Ovary (tissue), 9 donors: Measurements from ENCODE around the gene SELENON. TPM values are rescaled to one million over a fixed set of nuclear protein-coding genes. Genes with fewer than 3 reads are reported as not detected.

ENCODE experiments used
- DNase-seq, 5 donors: peaks; one replicate each; pipeline ENCODE4 v3.0.0-alpha.2; 2019 to 2020
- H3K27ac ChIP-seq, 2 donors: fragments of 200-600 bp; one replicate each; pipeline versions ENCODE4 v1.5.1 to v1.8.0; 2019 to 2022
- H3K27me3 ChIP-seq: fragments of 200-600 bp; one replicate; pipeline ENCODE4 v1.8.0; 2022
- H3K36me3 ChIP-seq: fragments of 200-600 bp; sonication (generic); one replicate; pipeline ENCODE4 v1.5.1; 2019
- H3K4me1 ChIP-seq: one replicate; pipeline ENCODE4 v1.8.1; 2013; ENCODE audit warnings: mild to moderate bottlenecking, moderate library complexity; ENCODE audit not compliant: insufficient read depth
- H3K4me3 ChIP-seq: fragments of 200-600 bp; sonication (generic); one replicate; pipeline ENCODE4 v1.5.1; 2017
- H3K9me3 ChIP-seq, 2 donors: fragments of 200-600 bp in 1 of 2; sonication (generic) in 1 of 2; one replicate each; pipeline versions ENCODE4 v1.5.1 to v1.8.1; 2013 to 2019; ENCODE audit warnings: mild to moderate bottlenecking in 1 of 2, moderate library complexity in 1 of 2
- CTCF ChIP-seq, 3 donors: fragments of 450-650 bp in 2 of 3; fragments of 200-600 bp in 1 of 3; IDR thresholded peaks; one replicate each; pipeline versions ENCODE4 v1.5.1 to v1.8.0; 2016 to 2022; ENCODE audit warnings: antibody characterized with exemption in 3 of 3, mild to moderate bottlenecking in 1 of 3
- EP300 ChIP-seq: sonication (generic); formaldehyde crosslinking; IDR thresholded peaks from one replicate; pipeline ENCODE4 v1.6.1; 2017; ENCODE audit warnings: antibody characterized with exemption
- POLR2A ChIP-seq: fragments of 450-650 bp; IDR thresholded peaks from one replicate; pipeline ENCODE4 v1.6.1; 2017; ENCODE audit warnings: antibody characterized with exemption, mild to moderate bottlenecking, moderate library complexity
- WGBS, 3 donors: extraction: QIAGEN DNeasy Blood & Tissue Kit in 1 of 3; methylation state at CpG; one replicate each; pipeline versions ENCODE4 v1.1.5 to v1.1.7; 2013 to 2017; 5-methylcytosine and 5-hydroxymethylcytosine counted together
- intact Hi-C, 4 donors: fragments of 100-400 bp; cut with DNase I; formaldehyde crosslinking; loops; one replicate each; pipeline versions ENCODE4 v1.11.0 to v1.15.1; 2022 to 2023
- polyA plus RNA-seq, 2 donors: library from polyadenylated mRNA; stranded (reverse); fragments of 200-250 nt in 1 of 2; fragments of 350-450 nt in 1 of 2; fragmentation: Illumina TruSeq in 1 of 2; extraction: RNeasy Lipid Tissue Mini Kit (QIAGEN cat#74804) in 1 of 2; gene quantifications; one replicate each; pipeline ENCODE4 v1.2.3, GENCODE V29; 2013 to 2014
- total RNA-seq, 7 donors: library from RNA; depleted of rRNA in 2 of 7; stranded (reverse); fragments of >200 nt in 2 of 7; fragmentation: NEBNext Ultra II Directional in 3 of 7; extraction: Animal tissue kit (Norgen Biotek cat#: 25700) in 3 of 7; gene quantifications; one replicate each; pipeline versions ENCODE4 v1.1.0 to v1.2.4, GENCODE V29; 2016 to 2023
- donor health status: DM: no; HTN: no; CAD: no; lungs with moderate emphysema.
- donor health status: DM: no; HTN: no; CAD: no.
- donor health status: Bipolar disorder and iron deficiency.
- donor health status: DM: yes; HTN: yes; CAD: no.
- donor health status: DM: no; HTN: no; CAD: no.
- donor health status: DM: yes; HTN: yes; CAD: no.

The SELENON gene
- total and polyA plus RNA-seq, 9 donors, result 13.9 to 139 (median 66.3) TPM

- H3K27ac ChIP-seq, result no peak overlapping the region
- intact Hi-C loops, result loop anchor here in 2 of 4 donors (5.0 to 10.0 kb wide), 3 partner anchors 188 to 198 kb away; partner anchors contain the start of genes MAN1C1 (in 1 of the 2) and PAFAH2 (in 1 of the 2)
- peaks cover 5% of the 10 kb centered on the region for H3K4me1 ChIP-seq
- TF ChIP-seq POLR2A (no peak), CTCF (IDR thresholded peaks at IDR 0.05) (no peak), EP300 (no peak)
- no peak overlapping the region for H3K4me3 ChIP-seq
- no peaks in the 10 kb centered on the region for H3K36me3 ChIP-seq
- DNase-seq, result no peak
- H3K9me3 ChIP-seq, result no peaks in the 10 kb centered on the region
- WGBS, 3 donors, result 67 to 77% (median 74%) methylated on average over 15 of the region's 15 CpGs
- no peaks in the 10 kb centered on the region for H3K27me3 ChIP-seq
These were observed 5.2 kb downstream of the SELENON start for GRCh38 chr1:25804964-25805862.

GRCh38 chr1:25805863-25806225 is 5.9 kb downstream of the SELENON start:
- TF ChIP-seq EP300 (no peak), POLR2A (no peak), CTCF (IDR thresholded peaks at IDR 0.05) (no peak)
- H3K27ac ChIP-seq, result no peak overlapping the region
- no peaks in the 10 kb centered on the region for H3K9me3 ChIP-seq
- no peaks in the 10 kb centered on the region for H3K27me3 ChIP-seq
- WGBS, 3 donors, result 27 to 36% (median 29%) methylated on average over 3 of the region's 3 CpGs
- H3K4me3 ChIP-seq, result no peak overlapping the region
- no peak for DNase-seq
- H3K4me1 ChIP-seq, result peaks cover 4% of the 10 kb centered on the region
- intact Hi-C loops, result loop anchor here in 2 of 4 donors (5.0 to 10.0 kb wide), 3 partner anchors 189 to 199 kb away; partner anchors contain the start of genes MAN1C1 (in 1 of the 2) and PAFAH2 (in 1 of the 2)
- no peaks in the 10 kb centered on the region for H3K36me3 ChIP-seq

GRCh38 chr1:25806418-25806817 is 6.4 kb downstream of the SELENON start:
- Histone ChIP-seq H3K27me3 (no peaks in the 10 kb centered on the region), H3K27ac (no peak overlapping the region), H3K36me3 (no peaks in the 10 kb centered on the region), H3K9me3 (no peaks in the 10 kb centered on the region), H3K4me1 (no peaks in the 10 kb centered on the region), H3K4me3 (no peak overlapping the region)
- DNase-seq, result peak in 4 of 5 donors; percentile 63 to 73 (median 66)
- intact Hi-C loops, result loop anchor here in 2 of 4 donors (5.0 to 10.0 kb wide), 3 partner anchors 188 to 199 kb away; partner anchors contain the start of genes MAN1C1 (in 1 of the 2) and PAFAH2 (in 1 of the 2)
- WGBS, 3 donors, result 49 to 58% (median 53%) methylated on average over 4 of the region's 4 CpGs
- TF ChIP-seq POLR2A (no peak), EP300 (no peak), CTCF (IDR thresholded peaks at IDR 0.05) (no peak)

DNA sequence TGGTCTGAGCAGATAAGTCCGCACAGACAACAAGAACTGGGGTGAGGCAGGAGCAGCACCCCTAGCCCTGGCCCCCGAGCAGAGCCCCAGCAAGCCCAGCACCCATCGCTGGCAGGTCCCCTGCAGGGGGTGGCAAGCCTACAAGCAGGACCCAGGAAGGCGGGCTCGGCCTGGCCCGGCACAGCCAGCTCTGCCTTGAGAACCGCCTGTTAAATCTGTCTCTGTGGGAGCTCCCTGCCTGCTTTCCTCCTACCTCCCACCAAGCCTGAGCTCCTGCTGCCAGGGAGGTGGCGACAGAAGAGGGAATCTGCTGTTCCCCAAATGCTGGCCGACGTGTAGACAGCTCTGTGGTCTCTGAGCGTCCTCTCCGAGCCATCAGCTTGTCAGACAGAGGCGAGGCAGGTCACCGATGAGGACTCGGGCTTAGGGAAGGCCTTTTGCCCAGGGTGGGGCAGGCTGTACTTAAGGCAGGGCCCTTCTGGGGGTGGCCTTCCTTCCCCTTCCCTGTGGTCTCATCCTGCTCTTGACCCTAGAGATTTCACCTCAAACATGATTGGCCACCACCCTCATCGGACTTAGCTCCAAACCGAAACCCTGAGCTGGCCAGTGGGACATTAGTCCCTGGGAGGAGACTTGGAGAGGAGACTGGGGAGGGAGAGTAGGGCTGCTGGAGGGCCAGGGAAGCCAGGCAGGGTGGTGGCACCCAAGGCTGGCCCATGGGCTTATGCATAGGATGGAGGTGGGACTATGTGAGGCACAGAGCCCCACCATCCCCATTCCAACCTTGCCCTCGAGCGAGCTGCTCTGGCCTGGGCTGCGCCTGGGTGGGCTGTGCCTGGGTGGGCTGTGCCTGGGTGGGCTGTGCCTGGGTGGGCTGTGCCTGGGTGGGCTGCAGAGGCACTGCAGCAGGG is 7.7 kb downstream of the SELENON start:
- H3K27me3 ChIP-seq, result no peaks in the 10 kb centered on the region
- 77 to 82% (median 79%) methylated on average over 18 to 20 of the region's 20 CpGs for WGBS, 3 donors
- no peaks in the 10 kb centered on the region for H3K36me3 ChIP-seq
- intact Hi-C loops, result loop anchor here in 2 of 4 donors (5.0 to 10.0 kb wide), 3 partner anchors 187 to 200 kb away; partner anchors contain the start of genes MAN1C1 (in 1 of the 2) and PAFAH2 (in 1 of the 2)
- no peaks in the 10 kb centered on the region for H3K9me3 ChIP-seq
- no peak overlapping the region for H3K27ac ChIP-seq
- H3K4me3 ChIP-seq, result no peak overlapping the region
- H3K4me1 ChIP-seq, result no peaks in the 10 kb centered on the region
- no peak for TF ChIP-seq CTCF (IDR thresholded peaks at IDR 0.05)
- TF ChIP-seq EP300, result no peak
- TF ChIP-seq POLR2A, result no peak
- peak in 1 of 5 donors; percentile 17 for DNase-seq
